Gastrocnemius medialis (tissue), 4 donors: ENCODE results near the gene HSPB6.

Experiments
- POLR2A ChIP-seq, 2 donors: fragments of 450-650 bp; IDR thresholded peaks; one replicate each; pipeline ENCODE4 v1.6.1; 2017; ENCODE audit warnings: antibody characterized with exemption in 2 of 2, mild to moderate bottlenecking in 2 of 2, moderate library complexity in 2 of 2
- TF ChIP-seq, protein P1 (sequence below), 5 experiments: fragments of 450-650 bp in 3 of 5; fragments of 200-600 bp in 2 of 5; sonication (generic) in 2 of 5; IDR thresholded peaks in 4 of 5; conservative IDR thresholded peaks in 1 of 5; 1 replicate in 4 of 5; 2 replicates in 1 of 5; pipeline ENCODE4 v1.5.1; 2016 to 2019; ENCODE audit warnings: antibody characterized with exemption in 5 of 5, mild to moderate bottlenecking in 3 of 5, moderate library complexity in 3 of 5

DNA sequence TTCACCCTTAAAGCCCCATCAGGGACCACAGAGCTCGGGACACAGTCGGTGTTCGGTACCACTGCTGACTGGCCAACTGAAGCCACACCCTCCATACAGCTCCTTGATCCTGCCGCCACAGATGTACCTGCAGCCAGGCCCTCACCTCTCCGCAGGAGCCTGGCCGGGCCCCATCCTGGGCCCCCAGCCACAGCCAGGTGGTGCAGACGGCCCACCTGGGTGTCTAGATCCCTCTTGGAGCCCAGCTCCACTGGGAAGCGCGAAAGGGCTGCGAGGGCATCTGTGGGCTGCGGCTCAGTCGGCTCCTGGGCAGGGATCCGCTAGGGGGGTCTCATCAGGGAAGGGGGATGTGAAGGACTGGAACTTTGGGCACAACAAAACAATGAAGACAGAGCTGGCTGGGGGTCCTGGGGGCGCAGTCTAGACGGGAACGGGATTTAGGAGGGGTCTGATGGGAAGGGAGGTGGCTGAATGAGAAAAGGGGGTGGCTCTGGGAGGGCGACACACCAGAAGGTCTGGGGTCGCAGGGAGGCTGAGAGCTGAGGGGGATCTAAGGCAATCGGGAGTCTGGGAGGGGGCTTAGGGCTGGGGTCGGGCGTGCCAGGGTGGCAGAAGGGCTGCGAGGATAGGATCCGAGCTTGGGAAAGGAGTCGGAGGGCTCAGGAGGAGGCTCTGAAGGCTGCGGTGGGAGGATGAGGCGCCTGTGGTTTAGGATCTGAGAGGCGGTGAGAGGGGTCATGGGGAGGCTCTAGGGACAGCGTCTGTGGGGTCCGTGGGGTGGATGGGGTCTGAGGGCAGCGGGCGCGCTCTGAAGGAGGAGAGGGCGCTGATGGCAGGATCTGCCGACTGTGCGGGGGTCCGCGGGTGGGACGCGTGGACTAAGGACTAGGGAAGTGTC is 40.1 kb upstream of the HSPB6 start:
- TF ChIP-seq, protein P1, sequence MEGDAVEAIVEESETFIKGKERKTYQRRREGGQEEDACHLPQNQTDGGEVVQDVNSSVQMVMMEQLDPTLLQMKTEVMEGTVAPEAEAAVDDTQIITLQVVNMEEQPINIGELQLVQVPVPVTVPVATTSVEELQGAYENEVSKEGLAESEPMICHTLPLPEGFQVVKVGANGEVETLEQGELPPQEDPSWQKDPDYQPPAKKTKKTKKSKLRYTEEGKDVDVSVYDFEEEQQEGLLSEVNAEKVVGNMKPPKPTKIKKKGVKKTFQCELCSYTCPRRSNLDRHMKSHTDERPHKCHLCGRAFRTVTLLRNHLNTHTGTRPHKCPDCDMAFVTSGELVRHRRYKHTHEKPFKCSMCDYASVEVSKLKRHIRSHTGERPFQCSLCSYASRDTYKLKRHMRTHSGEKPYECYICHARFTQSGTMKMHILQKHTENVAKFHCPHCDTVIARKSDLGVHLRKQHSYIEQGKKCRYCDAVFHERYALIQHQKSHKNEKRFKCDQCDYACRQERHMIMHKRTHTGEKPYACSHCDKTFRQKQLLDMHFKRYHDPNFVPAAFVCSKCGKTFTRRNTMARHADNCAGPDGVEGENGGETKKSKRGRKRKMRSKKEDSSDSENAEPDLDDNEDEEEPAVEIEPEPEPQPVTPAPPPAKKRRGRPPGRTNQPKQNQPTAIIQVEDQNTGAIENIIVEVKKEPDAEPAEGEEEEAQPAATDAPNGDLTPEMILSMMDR (IDR thresholded peaks at IDR 0.05 in 4 of 5, conservative IDR thresholded peaks at IDR 0.05 in 1 of 5) = no peak
- TF ChIP-seq POLR2A (IDR thresholded peaks at IDR 0.05) = no peak
